Mucosa of rectum (tissue), 2 donors: ENCODE measurements around the gene CTAG2.
"Not testable (repeated sequence)": the region's sequence is repeated elsewhere in the genome, so short reads cannot be mapped to it uniquely, and the experiment has no call there.

Experiments
- H3K27ac ChIP-seq, 2 donors: one replicate each; pipeline ENCODE4 v1.7.0; 2013; ENCODE audit warnings: inconsistent platforms in 2 of 2, low read depth in 2 of 2, low read length in 2 of 2
- H3K27me3 ChIP-seq, 2 donors: one replicate each; pipeline ENCODE4 v1.7.0; 2013; ENCODE audit warnings: low read length in 2 of 2; ENCODE audit not compliant: control insufficient read depth in 2 of 2, insufficient read depth in 2 of 2
- H3K36me3 ChIP-seq, 2 donors: one replicate each; pipeline ENCODE4 v1.7.0; 2013; ENCODE audit warnings: low read length in 2 of 2; ENCODE audit not compliant: control insufficient read depth in 2 of 2, insufficient read depth in 2 of 2
- H3K4me1 ChIP-seq, 2 donors: one replicate each; pipeline ENCODE4 v1.7.0; 2013; ENCODE audit warnings: low read length in 2 of 2, mild to moderate bottlenecking in 1 of 2; ENCODE audit not compliant: control insufficient read depth in 2 of 2, insufficient read depth in 2 of 2
- H3K4me3 ChIP-seq, 2 donors: one replicate each; pipeline ENCODE4 v1.7.0; 2013; ENCODE audit warnings: low read length in 2 of 2
- H3K9ac ChIP-seq, 2 donors: one replicate each; pipeline ENCODE4 v1.7.0; 2013; ENCODE audit warnings: low read length in 2 of 2, low read depth in 1 of 2, mild to moderate bottlenecking in 1 of 2
- H3K9me3 ChIP-seq, 2 donors: one replicate each; pipeline ENCODE4 v1.7.0; 2013; ENCODE audit warnings: low read length in 2 of 2; ENCODE audit not compliant: control insufficient read depth in 2 of 2
- donor health status: healthy.
- donor health status: Normal muscosa, but diverticular disease.

Gene CTAG2

GRCh38 chrX:154653413-154653812 is at the start of gene CTAG2:
Gene CTAG2, minus strand, starts transcription at chrX:154653579. Its CDS starts 64 bp downstream, at chrX:154653515.
- not testable (repeated sequence) for H3K4me3 ChIP-seq, H3K36me3 ChIP-seq, H3K27ac ChIP-seq, H3K4me1 ChIP-seq, H3K27me3 ChIP-seq, H3K9ac ChIP-seq, H3K9me3 ChIP-seq

GRCh38 chrX:154698630-154699248 is 45.4 kb upstream of the CTAG2 start:
- Histone ChIP-seq H3K4me1 (no peaks in the 10 kb centered on the region), H3K36me3 (no peaks in the 10 kb centered on the region), H3K9me3 (no peaks in the 10 kb centered on the region), H3K27ac (no peak overlapping the region), H3K27me3 (no peaks in the 10 kb centered on the region), H3K4me3 (no peak overlapping the region), H3K9ac (no peak overlapping the region)

- Histone ChIP-seq H3K36me3 (no peaks in the 10 kb centered on the region), H3K4me3 (no peak overlapping the region), H3K9ac (no peak overlapping the region), H3K27ac (no peak overlapping the region), H3K4me1 (no peaks in the 10 kb centered on the region), H3K27me3 (no peaks in the 10 kb centered on the region), H3K9me3 (no peaks in the 10 kb centered on the region)
Measured at GRCh38 chrX:154696676-154697045, 43.3 kb upstream of the CTAG2 start.

- Histone ChIP-seq H3K27ac (no peak overlapping the region), H3K4me3 (no peak overlapping the region), H3K9me3 (no peaks in the 10 kb centered on the region), H3K36me3 (no peaks in the 10 kb centered on the region), H3K4me1 (no peaks in the 10 kb centered on the region), H3K9ac (no peak overlapping the region), H3K27me3 (no peaks in the 10 kb centered on the region)
Measured at GRCh38 chrX:154695911-154696675, 42.7 kb upstream of the CTAG2 start.

GRCh38 chrX:154693394-154693793 is 40.0 kb upstream of the CTAG2 start:
- Histone ChIP-seq H3K4me1 (no peaks in the 10 kb centered on the region), H3K4me3 (no peak overlapping the region), H3K27ac (no peak overlapping the region), H3K9me3 (no peaks in the 10 kb centered on the region), H3K9ac (no peak overlapping the region), H3K27me3 (no peaks in the 10 kb centered on the region), H3K36me3 (no peaks in the 10 kb centered on the region)

GRCh38 chrX:154690438-154690837 is 37.1 kb upstream of the CTAG2 start:
- H3K4me3 ChIP-seq, H3K4me1 ChIP-seq, H3K27ac ChIP-seq, H3K9ac ChIP-seq, H3K27me3 ChIP-seq, H3K9me3 ChIP-seq, H3K36me3 ChIP-seq: not testable (repeated sequence)

- H3K9me3 ChIP-seq, H3K4me1 ChIP-seq, H3K27ac ChIP-seq, H3K9ac ChIP-seq, H3K36me3 ChIP-seq, H3K27me3 ChIP-seq, H3K4me3 ChIP-seq: not testable (repeated sequence)
Measured at GRCh38 chrX:154672084-154672483, 18.7 kb upstream of the CTAG2 start.

- not testable (repeated sequence) for H3K27ac ChIP-seq, H3K4me1 ChIP-seq, H3K27me3 ChIP-seq, H3K9ac ChIP-seq, H3K4me3 ChIP-seq, H3K36me3 ChIP-seq, H3K9me3 ChIP-seq
Measured at GRCh38 chrX:154670848-154671247, 17.5 kb upstream of the CTAG2 start.

GRCh38 chrX:154661899-154662298 is 8.5 kb upstream of the CTAG2 start:
- no peaks in the 10 kb centered on the region for H3K36me3 ChIP-seq
- H3K4me1 ChIP-seq, result no peaks in the 10 kb centered on the region
- H3K9me3 ChIP-seq, result no peaks in the 10 kb centered on the region

GRCh38 chrX:154661170-154661569 is 7.8 kb upstream of the CTAG2 start:
- Histone ChIP-seq H3K4me3 (no peak overlapping the region), H3K4me1 (no peaks in the 10 kb centered on the region), H3K9ac (no peak overlapping the region), H3K36me3 (no peaks in the 10 kb centered on the region), H3K27me3 (no peaks in the 10 kb centered on the region), H3K9me3 (no peaks in the 10 kb centered on the region), H3K27ac (no peak overlapping the region)

More at GRCh38 chrX:154661899-154662298, 8.5 kb upstream of the CTAG2 start:
- Histone ChIP-seq H3K27ac (no peak overlapping the region), H3K4me3 (no peak overlapping the region), H3K9ac (no peak overlapping the region), H3K27me3 (no peaks in the 10 kb centered on the region)
